HepG2 (cell line): ENCODE measurements around the gene MEX3C. TPM values are rescaled to one million over a fixed set of nuclear protein-coding genes. Genes with fewer than 3 reads are reported as not detected.

ENCODE experiments used
- ATAC-seq: fragments of 200-7000 bp; cut with Tn5 transposase; 3 replicates; pipeline ENCODE4 v1.9.1; 2020; ENCODE audit warnings: mild to moderate bottlenecking, moderate library complexity
- BruUV-seq: library from RNA; stranded (reverse); fragments of 400-500 nt; replicated peaks from 2 replicates; lab custom pipeline; 2021; lab: Mats Ljungman, UMichigan
- CTCF ChIA-PET: fragments of 300-600 bp; formaldehyde crosslinking; extraction: SDS; loops from one replicate; lab custom pipeline; 2021; ENCODE audit warnings: low total read pairs, inconsistent platforms, low intra/inter-chr PET ratio; lab: Yijun Ruan, JAX
- POLR2A ChIA-PET: fragments of 350-600 bp; sonication (Branson Sonifier 250); formaldehyde crosslinking; loops from one replicate; lab custom pipeline; 2020; ENCODE audit warnings: antibody characterized with exemption, inconsistent platforms; lab: Yijun Ruan, JAX
- DNase-seq: peaks from one replicate; pipeline ENCODE4 v3.0.0-alpha.2; 2015; ENCODE audit warnings: low spot score
- FAIRE-seq: peaks from 3 replicates; lab custom pipeline; 2011; peaks lifted over from hg19 to GRCh38; lab: Jason Lieb, UNC
- H2AFZ ChIP-seq: one replicate; pipeline ENCODE4 v1.6.1; 2011; ENCODE audit warnings: low read length, inconsistent platforms
- H3K27ac ChIP-seq: fragments of 300-600 bp; 3 replicates; pipeline ENCODE4 v1.8.0; 2011; ENCODE audit warnings: mixed run types, mild to moderate bottlenecking, mixed read lengths, low read length, inconsistent platforms; ENCODE audit not compliant: insufficient read depth; ENCODE audit errors: extremely low read length
- H3K27me3 ChIP-seq, 2 experiments: fragments of 200-600 bp in 1 of 2; 2 replicates in 1 of 2; 3 replicates in 1 of 2; pipeline versions ENCODE4 v1.6.0 to v1.8.0; 2011; ENCODE audit warnings: low read length in 2 of 2, mild to moderate bottlenecking in 2 of 2, moderate library complexity in 2 of 2, inconsistent platforms in 1 of 2; ENCODE audit not compliant: insufficient read depth in 2 of 2, control insufficient read depth in 1 of 2
- H3K36me3 ChIP-seq, 2 experiments: fragments of 200-600 bp in 1 of 2; replicated peaks in 1 of 2; 2 replicates in 1 of 2; 3 replicates in 1 of 2; pipeline versions ENCODE4 v1.5.1 to v1.8.0; 2011; ENCODE audit warnings: low read length in 2 of 2, inconsistent platforms in 1 of 2; ENCODE audit not compliant: insufficient read depth in 2 of 2, control insufficient read depth in 1 of 2
- H3K4me1 ChIP-seq: 2 replicates; pipeline ENCODE4 v1.5.1; 2012; ENCODE audit warnings: low read length, inconsistent platforms; ENCODE audit not compliant: insufficient read depth
- H3K4me2 ChIP-seq: 2 replicates; pipeline ENCODE4 v1.6.0; 2011; ENCODE audit warnings: low read depth, low read length, inconsistent platforms
- H3K4me3 ChIP-seq, 3 experiments: fragments of 200-600 bp in 1 of 3; sonication (generic), shearing (Covaris generic) in 1 of 3; replicated peaks in 1 of 3; 2 replicates each; pipeline ENCODE4 v1.5.1; 2011 to 2016; ENCODE audit warnings: low read length in 3 of 3, inconsistent platforms in 2 of 3, low read depth in 2 of 3, mild to moderate bottlenecking in 2 of 3, control low read depth in 1 of 3, mixed read lengths in 1 of 3; ENCODE audit not compliant: insufficient read depth in 1 of 3
- H3K79me2 ChIP-seq: one replicate; pipeline ENCODE4 v1.6.1; 2011; ENCODE audit warnings: low read length, inconsistent platforms; ENCODE audit not compliant: insufficient read depth
- H3K9ac ChIP-seq: 2 replicates; pipeline ENCODE4 v1.6.0; 2011; ENCODE audit warnings: mild to moderate bottlenecking, low read depth, low read length, inconsistent platforms; ENCODE audit not compliant: insufficient read depth
- H3K9me3 ChIP-seq: 2 replicates; pipeline ENCODE4 v1.5.1; 2012; ENCODE audit warnings: mild to moderate bottlenecking, low read length
- H4K20me1 ChIP-seq: 2 replicates; pipeline ENCODE4 v1.6.0; 2011; ENCODE audit warnings: inconsistent platforms, mild to moderate bottlenecking, low read length, moderate library complexity; ENCODE audit not compliant: insufficient read depth
- ATF4 ChIP-seq, 2 experiments: fragments of 450-650 bp in 1 of 2; sonication (generic) in 1 of 2; formaldehyde crosslinking; IDR thresholded peaks; 2 replicates each; pipeline versions ENCODE4 v1.5.0 to v1.8.0; 2020 to 2022; ENCODE audit warnings: mild to moderate bottlenecking in 1 of 2, missing genetic modification reagents in 1 of 2
- POLR2AphosphoS5 ChIP-seq: IDR thresholded peaks from 2 replicates; pipeline ENCODE4 v1.6.1; 2012; ENCODE audit warnings: low read depth, low read length
- SRSF1 ChIP-seq: fragments of 200-400 bp; formaldehyde crosslinking; optimal IDR thresholded peaks from 2 replicates; pipeline ENCODE3; 2017; ENCODE audit warnings: mild to moderate bottlenecking, low read depth, low read length, moderate library complexity
- ZNF646 ChIP-seq: sonication (generic); formaldehyde crosslinking; IDR thresholded peaks from 2 replicates; pipeline ENCODE4 v1.9.0; 2021; ENCODE audit warnings: mild to moderate bottlenecking, missing genetic modification reagents
- ZNF687 ChIP-seq: sonication (generic); formaldehyde crosslinking; IDR thresholded peaks from 2 replicates; pipeline ENCODE4 v1.5.1; 2020; ENCODE audit warnings: mild to moderate bottlenecking, missing genetic modification reagents, moderate library complexity
- ZNF841 ChIP-seq: sonication (generic); formaldehyde crosslinking; IDR thresholded peaks from 2 replicates; pipeline ENCODE4 v1.8.1; 2023; ENCODE audit warnings: missing genetic modification reagents, borderline replicate concordance
- WGBS: methylation state at CpG from one replicate; pipeline ENCODE4 v1.1.6; 2017; ENCODE audit warnings: low lambda C conversion rate; 5-methylcytosine and 5-hydroxymethylcytosine counted together
- in situ Hi-C: cut with HindIII; loops from 2 replicates; pipeline ENCODE4 v1.10.0; 2017; ENCODE audit warnings: low pct_unique_long_range_greater_than_20kb; ENCODE audit not compliant: extremely low pct_ligation_motif_present
- intact Hi-C: fragments of 100-400 bp; cut with micrococcal nuclease; formaldehyde crosslinking; loops from one replicate; pipeline ENCODE4 v1.10.0; 2022; ENCODE audit not compliant: unreplicated experiment
- polyA plus RNA-seq, 8 experiments: library from polyadenylated mRNA; depleted of rRNA in 3 of 8; stranded (reverse) in 7 of 8; unstranded in 1 of 8; fragments of >200 nt; fragmentation: Illumina TruSeq in 4 of 8; extraction: Trizol in 4 of 8; gene quantifications; 2 replicates each; pipeline versions ENCODE4 v1.2.1 to v1.2.3, GENCODE V29; 2011 to 2016; ENCODE audit warnings: low read depth in 4 of 8, missing spikeins in 1 of 8, mixed read lengths in 1 of 8; ENCODE audit not compliant: insufficient read depth in 1 of 8
- total RNA-seq, 5 experiments: library from RNA; depleted of rRNA; stranded (reverse); fragments of >200 nt; fragmentation: Illumina TruSeq; extraction: Trizol; gene quantifications; 2 replicates each; pipeline ENCODE4 v1.2.3, GENCODE V29; 2016; ENCODE audit warnings: low read depth in 1 of 5

The MEX3C gene
- total and polyA plus RNA-seq, 2 of the 13 experiments (the other 11 are each of a cell fraction or from before 2014, with no cell fraction given) = 34.8 to 36.4 TPM

GRCh38 chr18:51196118-51196810, 1.2 kb downstream of the MEX3C start (continued):
- TF ChIP-seq ZNF687 (CRISPR knock-in tag) (peak; percentile 55), ZNF841 (no peak)

- CTCF ChIA-PET = no interaction called here
- POLR2A ChIA-PET = interaction anchor here (0.8 to 2.1 kb wide), 5 partner anchors 12 to 165 kb away, joined by 3 to 17 read pairs (median 5); partner anchors contain the start of gene SMAD4
- no peaks in the 10 kb centered on the region for H3K36me3 ChIP-seq
- peaks cover 43% of the 10 kb centered on the region for H3K4me1 ChIP-seq
- DNase-seq (peak; percentile 87), FAIRE-seq (no peak), ATAC-seq (peak; percentile 37)
- H3K9ac ChIP-seq = peak overlapping the region; percentile 97
- no peaks in the 10 kb centered on the region for H3K9me3 ChIP-seq
- in situ Hi-C loops = no loop called here
- H3K4me2 ChIP-seq = peak overlapping the region; percentile 89
- intact Hi-C loops = loop anchor here (5.0 kb wide), 1 partner anchor 187 kb away; no protein-coding TSS in a partner anchor
- peak overlapping the region; percentile 75 to 99 (median 90) for H3K4me3 ChIP-seq
- H3K79me2 ChIP-seq = peaks cover 63% of the 10 kb centered on the region
- H3K27ac ChIP-seq = peak overlapping the region; percentile 79
- no peak overlapping the region for H2AFZ ChIP-seq
- H4K20me1 ChIP-seq = peaks cover 45% of the 10 kb centered on the region
- no peaks in the 10 kb centered on the region for H3K27me3 ChIP-seq
- BruUV-seq = no TSS peak
- WGBS = 3% methylated on average over 13 of the region's 13 CpGs
- 0 out of 2 replicates have a peak, but pooled peaks have one; percentile 24 for TF ChIP-seq ZNF646 (CRISPR knock-in tag)
- TF ChIP-seq ATF4 (CRISPR knock-in tag; IDR thresholded peaks at IDR 0.05) = 0 out of 4 replicates have a peak, but pooled peaks of 1 of the 2 experiments have one; percentile 25
- TF ChIP-seq POLR2AphosphoS5 = peak; percentile 44; the same call in 1 of the 2 replicates
- TF ChIP-seq SRSF1 = no peak
Observed at GRCh38 chr18:51195451-51196117, 1.9 kb downstream of the MEX3C start.
